Measurements from ENCODE around the gene BBLN.
"Not testable (repeated sequence)": the region's sequence is repeated elsewhere in the genome, so short reads cannot be mapped to it uniquely, and the experiment has no call there.

Gene BBLN

DNA sequence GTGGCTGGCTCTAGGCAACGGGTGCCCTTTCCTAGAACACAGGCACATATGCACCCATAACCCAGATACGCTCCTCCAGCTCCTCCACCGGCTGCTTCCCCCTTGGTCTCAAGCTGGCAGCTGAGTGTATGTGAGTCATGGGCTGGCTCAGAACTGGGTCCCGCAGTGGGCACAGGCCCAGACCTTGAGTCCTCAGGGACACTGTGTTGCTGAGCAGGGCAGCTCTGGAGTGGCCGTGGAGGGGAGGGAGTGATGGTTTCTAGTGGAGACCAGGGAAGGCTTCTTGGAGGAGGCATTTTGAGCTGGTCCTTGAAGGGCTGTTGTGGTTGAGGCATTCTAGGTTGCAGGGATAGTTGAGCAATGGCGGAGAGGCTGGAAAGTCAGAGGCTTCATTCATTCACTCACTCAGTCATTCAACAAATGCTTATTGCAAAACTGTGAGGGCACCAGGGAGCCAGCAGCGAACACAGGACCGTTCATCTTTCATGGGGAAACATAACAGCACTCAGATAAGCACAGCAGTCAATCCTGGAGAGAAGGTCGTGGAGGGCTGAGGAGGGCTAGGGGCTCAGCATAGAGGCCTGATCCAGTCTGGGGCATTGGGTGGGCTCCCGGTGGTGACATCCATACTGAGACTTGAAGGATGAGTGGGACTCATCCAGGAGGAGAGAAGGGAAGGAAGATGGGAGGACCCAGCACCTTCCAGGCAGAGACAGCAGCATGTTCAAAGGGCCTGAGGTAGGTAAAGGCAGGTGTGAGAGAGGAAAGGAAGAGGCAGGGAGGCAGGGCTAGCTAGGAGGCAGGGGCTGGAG is 2.4 kb downstream of the BBLN start:
- no peak for DNase-seq (ENCODE audit: low read depth in 2 of 2, low spot score in 1 of 2)

DNA sequence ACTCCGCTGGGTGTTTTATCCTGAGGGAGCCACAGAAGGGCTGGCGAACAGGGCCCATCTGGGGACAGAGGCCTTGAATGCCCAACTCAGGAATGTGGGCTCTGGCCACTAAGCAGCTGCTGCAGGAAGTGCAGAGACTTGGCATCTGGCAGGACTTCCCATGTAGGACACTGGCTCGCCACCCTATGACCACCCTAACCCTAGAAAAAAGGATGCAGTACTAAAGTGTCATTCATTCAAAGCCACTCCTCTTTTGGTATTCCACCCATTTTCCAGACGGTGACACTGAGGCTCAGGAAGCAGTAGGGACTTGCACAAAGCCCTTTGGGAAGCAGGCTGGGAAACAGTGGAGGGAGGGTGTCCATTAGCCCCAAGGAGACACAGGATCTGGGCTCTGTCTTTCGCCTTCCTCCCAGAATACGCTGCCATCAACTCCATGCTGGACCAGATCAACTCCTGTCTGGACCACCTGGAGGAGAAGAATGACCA is 3.0 kb downstream of the BBLN start:
- DNase-seq (ENCODE audit: low read depth in 2 of 2, low spot score in 1 of 2): no peak

DNA sequence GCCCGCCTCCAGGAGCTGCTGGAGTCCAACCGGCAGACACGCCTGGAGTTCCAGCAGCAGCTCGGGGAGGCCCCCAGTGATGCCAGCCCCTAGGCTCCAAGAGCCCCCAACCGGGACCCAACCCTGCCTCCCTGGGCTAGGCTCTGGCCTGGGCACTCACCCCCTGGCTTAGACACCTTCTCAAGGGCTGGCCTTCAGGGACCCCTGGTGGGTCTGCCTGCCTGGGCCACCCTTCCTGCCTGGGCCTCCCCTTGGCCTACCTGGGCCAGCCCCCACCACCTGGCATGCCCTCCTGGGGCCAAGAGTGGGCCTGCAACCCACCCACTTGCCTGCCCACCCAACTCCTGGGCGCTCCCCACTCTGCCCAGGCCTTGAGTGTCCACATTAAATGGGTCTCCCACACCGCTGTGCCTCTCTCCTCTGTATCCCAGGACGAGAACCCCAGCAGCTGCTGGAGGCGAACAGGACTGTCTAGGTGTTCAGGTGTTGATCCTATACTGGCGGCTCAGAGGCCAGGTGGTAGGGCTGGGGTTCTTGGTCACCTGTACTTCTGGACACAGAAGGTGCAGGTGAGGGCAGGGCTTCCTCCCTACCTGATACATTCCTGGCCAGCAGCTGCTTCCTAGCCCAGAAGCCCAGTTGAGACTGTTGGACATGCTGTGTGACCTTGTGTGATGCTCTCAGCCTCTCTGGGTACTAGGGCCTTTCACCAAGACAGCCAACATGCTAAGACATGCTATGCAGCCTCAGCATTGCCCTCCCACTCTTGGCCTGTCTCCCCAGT is 3.6 kb downstream of the BBLN start:
- DNase-seq (ENCODE audit: low read depth in 2 of 2, low spot score in 1 of 2): no peak

DNA sequence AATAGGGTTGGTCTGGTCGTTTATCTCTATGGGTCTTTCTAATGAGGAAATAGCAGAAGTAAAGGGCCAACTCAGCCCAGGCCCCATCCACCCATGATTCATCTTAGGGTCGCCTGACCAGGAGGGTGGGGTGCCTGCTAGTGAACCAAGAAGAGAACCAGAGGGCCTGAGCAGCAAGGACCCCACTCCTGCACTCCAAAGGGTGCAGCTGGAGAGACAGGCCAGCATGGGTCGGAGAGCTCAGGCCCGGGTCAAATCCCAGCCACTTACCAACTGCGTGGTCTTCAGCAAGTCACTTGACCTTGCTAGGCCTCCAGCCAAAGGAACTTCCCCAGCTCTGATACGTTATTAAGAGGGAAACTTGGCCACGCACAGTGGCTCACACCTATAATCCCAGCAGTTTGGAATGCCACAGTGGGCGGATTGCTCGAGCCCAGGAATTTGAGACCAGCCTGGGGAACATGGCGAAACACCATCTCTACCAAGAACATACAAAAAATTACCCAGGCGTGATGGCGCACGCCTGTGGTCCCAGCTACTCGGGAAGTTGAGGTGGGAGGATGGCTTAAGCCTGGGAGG is 4.3 kb downstream of the BBLN start:
- no peak for DNase-seq (ENCODE audit: low read depth in 2 of 2, low spot score in 1 of 2)

DNA sequence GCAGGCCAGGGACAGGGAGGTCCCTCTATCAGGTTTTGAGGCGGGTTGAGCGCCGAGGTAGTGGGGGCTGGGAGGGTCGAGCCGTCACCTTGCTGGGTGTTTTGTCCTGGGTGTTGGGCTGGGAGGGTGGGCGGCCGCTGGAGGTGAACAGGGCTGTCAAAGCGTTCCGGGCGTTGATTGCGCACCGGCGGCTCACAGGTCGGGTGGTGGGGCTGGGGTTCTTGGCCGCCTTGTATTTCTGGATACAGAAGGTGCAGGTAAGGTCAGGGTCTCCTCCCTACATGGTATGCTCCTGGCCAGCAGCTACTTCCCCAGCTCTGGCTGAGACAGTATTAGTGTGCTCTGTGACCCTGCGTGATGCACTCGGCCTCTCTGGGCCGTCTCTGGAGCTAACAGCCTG is 6.1 kb downstream of the BBLN start:
- no peak for DNase-seq (ENCODE audit: low read depth in 2 of 2, low spot score in 1 of 2)

DNA sequence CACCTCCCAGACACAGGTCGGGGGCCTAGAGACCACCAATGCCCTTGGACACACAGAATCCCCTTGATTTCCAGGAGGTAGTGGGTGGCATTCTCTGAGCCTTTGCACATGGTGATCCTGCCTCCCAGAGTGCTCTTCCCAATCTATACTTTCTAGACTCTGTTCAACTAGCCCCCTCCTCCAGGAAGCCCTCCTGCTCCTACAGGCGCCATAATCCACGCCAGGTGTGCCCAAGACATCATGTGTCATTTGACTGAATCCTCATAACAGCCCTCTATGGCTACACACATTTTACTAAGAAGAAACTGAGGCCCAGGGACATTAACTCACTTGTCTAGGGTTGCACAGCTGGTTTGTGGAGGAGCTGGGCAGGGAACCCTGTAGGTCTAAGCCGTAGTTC is 7.1 kb downstream of the BBLN start:
- no peak for DNase-seq (ENCODE audit: low read depth in 2 of 2, low spot score in 1 of 2)

DNA sequence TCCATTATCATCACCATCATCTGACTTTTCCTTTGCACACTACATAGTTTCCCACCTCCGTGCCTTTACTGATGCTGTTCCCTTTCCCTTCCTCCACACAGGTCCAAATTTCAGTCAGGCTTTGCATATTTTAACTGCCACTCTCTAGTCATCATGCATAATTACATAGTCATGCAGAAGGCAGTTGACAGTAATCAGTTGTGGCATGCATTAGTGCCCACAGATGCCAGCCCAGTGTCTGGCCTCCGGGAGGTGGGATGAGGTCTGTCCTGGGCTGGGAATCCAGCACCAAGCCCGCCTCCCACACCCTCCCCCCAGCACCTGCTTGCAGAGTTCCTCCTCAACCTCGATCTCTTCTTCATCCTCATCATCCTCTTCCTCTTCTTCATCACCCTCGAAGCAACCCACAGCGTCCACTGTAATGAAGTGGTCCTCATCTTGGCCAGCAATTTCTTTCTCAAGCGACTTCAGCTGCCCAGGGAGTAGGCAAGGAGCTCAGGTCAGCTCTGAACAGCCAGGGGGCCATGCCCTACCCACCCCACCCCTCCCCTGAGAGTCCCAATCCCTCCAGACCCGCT is 8.8 kb downstream of the BBLN start:
- no peak for DNase-seq (ENCODE audit: low read depth in 2 of 2, low spot score in 1 of 2)

DNA sequence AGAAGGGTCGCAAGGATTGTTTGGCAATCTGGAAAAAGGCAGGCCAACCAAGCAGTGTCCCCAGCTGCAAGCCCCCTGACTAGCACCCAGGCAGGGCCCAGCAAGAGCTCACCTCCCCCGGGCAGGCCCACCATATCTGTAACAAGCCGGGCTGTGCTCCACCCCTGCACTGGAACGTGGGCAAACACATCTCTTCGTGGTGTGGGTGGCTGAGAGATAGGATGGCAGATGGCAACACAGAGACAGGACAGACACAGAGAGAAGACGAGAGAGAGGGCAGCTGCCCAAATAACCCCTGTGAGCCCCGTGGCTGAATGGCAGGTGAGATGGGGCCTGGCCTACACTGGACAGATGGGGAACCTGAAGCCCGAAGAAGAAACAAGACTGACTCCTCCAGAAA is 9.4 kb downstream of the BBLN start:
- no peak for DNase-seq (ENCODE audit: low read depth in 2 of 2, low spot score in 1 of 2)

DNA sequence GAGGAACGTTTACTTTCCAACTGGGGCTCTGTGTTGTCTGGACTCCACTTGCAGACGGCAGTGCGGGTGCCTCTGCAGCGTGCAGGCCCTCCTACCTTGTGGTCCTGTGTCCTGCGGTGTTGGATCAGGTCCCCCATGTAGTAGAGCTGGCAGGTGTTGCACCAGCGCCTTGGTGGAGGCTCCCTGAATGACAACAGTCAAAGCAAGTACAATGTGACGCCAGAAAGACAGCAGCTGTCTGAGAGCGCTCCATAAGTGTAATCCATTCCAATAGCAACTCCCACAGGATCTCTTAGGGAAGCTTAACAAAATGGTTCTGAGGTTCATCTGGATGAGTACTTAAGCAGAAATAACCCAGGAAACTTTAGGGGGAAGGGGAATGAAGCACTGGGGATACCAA is 9.9 kb downstream of the BBLN start:
- DNase-seq (ENCODE audit: low read depth in 2 of 2, low spot score in 1 of 2): no peak

DNA sequence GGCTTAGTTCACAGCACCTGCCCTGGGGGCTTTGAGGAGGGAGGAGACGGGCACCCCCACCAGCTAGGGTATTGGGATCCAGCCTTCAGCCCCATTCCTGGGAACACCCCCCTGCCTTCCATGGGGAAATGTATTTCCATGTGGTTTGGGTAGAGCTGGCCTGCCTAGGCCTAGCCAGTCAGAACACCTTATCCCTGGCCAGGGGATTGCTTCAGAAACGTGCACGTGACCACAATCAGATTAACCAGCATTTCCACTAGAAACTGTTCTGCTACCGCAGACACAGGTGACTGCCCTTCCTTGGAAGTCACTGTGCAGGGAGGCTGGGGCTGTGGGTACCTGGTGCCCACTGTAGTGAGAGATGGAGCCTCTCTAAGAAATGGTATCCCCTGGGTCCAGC is 14.0 kb downstream of the BBLN start:
- no peak for DNase-seq (ENCODE audit: low read depth in 2 of 2, low spot score in 1 of 2)

DNA sequence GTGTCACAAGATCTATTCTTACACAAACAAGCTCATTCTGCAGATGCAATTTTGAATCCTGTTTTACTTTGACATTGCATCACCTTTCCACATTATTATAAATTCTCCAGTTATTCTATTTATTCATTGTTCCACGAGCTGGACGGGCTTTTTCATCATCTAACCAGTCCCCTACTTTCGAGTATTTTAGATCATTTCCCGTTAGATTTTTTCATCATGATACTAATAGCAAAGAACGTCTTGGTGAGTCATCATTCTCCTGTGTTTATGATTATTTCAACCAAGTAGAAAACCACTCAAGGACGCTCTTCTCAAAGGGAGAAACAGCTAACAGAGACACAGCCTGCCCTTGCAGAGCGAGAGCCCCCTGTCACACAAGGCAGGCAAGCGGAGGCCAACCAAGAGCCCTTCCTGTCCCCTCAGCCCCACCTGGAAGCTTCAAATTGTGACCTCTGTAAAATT is 15.1 kb downstream of the BBLN start:
- no peak for DNase-seq (ENCODE audit: low read depth in 2 of 2, low spot score in 1 of 2)

DNA sequence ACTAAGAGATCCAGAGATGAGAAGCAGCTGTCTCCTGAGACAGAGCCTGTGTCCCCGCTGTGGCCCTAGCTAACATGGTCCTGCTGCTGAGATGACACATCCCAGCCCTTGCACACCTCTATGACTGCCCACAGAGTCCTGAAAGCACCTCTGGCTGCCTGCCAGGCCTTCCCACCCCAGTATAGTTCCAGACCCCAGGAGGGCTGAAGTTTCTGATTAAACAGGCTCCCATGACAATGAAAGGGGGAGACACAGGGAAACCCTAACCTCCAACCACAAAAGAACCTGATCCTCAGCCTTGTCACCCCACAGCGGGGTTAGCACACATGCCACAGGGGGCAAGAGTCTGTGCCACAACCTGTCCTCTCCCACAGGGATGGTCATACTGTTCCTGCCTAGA is 15.7 kb downstream of the BBLN start:
- no peak for DNase-seq (ENCODE audit: low read depth in 2 of 2, low spot score in 1 of 2)

DNA sequence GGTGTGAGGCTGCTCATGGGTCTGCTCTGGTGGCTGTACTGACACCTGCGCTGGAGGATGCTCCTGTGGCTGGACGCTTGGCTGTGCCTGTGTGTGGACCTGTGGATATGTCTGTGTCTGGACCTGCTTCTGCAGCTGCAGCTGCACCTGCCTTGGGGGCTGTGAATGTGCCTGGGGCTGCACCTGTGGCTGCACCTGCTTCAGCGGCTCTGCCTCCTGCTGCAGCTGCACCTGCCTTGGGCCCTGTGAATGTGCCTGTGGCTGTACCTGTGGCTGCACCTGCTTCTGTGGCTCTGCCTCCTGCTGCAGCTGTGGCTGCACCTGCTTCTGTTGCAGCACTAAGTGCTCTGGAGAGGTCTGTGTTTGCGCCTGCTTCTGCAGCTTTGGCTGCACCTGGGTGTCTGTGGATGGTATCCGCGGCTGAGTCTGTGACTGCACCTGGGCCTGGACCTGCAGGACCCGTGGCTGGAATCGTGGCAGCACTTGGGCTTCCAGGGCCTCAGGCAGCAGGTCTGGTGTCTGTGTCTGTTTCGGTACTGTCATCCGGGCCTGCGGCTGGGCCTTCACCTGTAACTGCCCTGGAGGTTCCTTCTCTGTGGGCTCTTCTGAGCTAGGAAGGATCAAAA is 18.9 kb downstream of the BBLN start:
- no peak for DNase-seq (ENCODE audit: low read depth in 2 of 2, low spot score in 1 of 2)

DNA sequence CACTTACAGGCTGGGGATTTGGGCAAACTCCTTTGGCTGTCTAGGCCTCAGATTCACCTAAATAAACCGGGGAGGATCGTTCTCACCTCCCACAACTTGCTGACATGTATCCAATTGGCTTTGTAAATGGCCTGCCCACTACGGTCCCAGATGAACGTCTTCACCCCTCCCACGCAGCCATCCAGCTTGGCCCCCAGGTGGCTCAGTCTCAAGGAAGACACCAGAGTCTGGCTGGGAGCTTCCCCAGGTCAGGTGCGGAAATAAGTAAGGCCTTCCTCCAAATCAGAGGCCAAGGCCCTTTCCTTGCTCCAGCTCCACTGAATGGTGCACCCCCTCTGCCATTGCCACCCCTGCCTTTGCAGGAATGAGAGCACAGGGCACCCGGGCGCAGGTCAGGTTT is 19.9 kb downstream of the BBLN start:
- no peak for DNase-seq (ENCODE audit: low read depth in 2 of 2, low spot score in 1 of 2)

DNA sequence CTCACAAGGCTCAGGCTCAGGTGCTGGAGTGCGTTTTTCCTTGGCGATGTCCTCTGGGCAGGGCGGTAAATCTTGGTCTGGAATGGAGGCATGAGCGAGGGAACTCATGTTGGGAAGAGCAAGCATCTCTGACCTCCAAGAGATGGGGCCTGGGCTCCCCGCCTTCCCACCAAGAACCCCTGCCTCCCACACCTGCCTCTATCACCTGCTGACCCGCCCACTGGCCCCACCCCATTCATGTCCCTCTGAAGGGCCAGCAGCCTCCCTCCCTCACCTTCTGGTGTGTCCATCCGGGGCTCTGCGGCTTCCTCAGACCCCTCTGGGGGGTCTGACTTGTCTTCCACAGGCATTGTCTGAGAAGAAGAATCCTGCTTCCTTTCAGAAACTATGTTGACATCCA is 20.4 kb downstream of the BBLN start:
- no peak for DNase-seq (ENCODE audit: low read depth in 2 of 2, low spot score in 1 of 2)

DNA sequence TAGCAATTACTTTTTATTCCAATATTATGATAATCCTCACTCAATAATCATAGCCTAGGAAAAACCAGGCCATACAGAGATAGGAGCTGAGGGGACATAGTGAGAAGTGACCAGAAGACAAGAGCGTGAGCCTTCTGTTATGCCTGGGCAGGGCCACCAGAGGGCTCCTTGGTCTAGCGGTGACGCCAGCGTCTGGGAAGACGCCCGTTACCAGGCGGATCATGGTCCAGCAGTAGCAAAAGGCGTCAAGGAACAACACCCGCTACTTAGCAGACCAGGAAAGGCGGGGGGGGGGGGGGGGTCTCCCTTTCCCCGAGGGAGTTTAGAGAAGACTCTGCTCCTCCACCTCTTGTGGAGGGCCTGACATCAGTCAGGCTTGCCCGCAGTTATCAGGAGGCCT is 21.4 kb downstream of the BBLN start:
- not testable (repeated sequence) for DNase-seq (ENCODE audit: low read depth in 2 of 2, low spot score in 1 of 2)

DNA sequence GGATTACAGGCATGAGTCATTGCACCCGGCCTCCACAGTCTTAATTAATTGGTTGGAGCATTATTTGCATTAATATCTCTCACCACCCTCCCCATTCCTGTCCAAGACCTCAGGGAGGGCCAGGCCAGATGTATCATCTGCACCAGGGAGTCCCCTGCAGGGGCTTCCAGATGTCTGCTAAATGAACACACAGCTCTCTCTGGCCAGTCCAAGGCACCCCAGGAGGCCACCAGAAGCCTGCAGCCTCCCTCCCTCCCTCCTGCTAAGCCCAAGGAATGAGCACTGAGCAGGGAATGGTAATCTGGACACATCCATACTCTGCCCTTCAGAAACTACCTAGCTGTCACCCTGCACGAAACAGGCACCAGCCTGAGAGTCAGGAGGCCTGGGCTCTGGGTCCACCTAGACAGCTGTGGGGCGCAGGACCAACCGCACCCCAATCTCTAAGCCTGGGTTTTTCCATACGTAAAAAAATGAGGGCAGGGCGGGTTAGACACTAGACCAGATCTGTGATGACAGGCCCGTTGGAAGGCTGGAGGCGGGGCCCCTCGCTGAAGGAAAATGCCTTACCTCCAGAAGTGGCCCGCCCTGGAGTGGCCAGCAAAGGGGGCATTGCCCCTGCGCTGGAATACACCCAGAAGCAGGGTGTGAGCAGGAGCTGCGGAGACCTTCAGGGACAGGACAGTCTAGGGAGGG is 23.0 kb downstream of the BBLN start:
- DNase-seq (ENCODE audit: low read depth in 2 of 2, low spot score in 1 of 2): no peak

DNA sequence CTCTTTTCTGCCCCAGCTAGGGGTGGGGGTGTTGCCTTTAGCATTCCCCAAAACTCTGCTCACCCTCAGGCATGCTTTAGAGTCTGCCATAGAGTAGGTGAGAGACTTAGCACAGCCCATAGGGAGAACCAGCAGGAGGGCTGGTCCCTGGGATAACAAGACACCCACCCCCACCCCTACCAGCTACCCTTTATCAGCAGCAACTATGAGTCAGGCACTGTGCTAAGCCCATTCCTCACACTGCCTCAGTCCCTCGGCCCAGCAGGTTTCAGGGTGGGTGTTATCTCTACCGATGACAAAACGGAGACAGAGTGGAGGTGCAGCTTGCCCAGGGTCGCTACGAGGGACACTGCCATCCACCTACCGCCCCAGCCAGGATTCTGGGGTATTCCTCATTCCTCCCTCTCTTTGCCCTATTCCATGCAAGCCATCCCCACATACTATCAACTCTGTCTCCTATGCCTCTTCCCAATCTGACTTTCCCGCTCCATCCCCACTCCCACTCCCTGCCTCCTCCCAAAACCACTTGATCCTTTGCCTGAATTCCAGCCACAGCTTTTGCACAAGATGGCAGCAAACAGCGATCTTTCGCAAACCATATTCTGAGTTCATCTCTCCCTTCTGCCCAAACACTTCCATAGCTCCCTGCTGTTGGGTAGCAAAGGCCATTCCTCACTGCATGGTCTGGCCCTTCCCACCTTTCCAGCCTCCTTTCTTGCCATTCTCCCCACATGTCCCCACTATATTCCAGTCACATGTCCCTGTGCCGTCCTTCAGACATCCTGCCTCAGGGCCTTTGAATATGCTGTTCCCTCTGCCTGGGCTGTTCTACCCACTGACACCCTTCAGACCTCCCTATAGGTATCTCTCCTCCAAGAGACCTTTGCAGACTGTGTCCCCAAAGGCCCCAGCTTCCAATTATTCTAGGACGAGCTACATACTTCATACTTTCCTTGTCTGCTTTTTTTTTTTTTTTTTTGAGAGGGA is 26.2 kb downstream of the BBLN start:
- no peak for DNase-seq (ENCODE audit: low read depth in 2 of 2, low spot score in 1 of 2)

DNA sequence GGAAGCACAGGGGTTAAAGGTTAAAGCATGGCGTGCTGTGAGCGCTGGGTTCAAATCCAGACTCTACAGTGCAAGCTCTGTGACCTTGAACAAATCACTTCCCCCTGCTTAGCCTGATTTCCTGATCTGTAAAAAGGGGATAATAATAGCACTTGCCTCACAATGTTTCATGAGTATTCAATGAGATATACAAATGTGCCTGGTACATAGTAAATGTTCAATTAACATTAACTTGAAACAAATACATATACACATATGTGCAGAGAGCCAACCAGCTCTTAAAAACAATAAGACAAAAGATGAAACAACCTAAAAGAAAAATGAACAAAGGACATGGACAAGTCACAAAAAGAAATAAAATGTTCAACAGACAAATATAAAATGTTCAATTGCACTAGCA is 27.3 kb downstream of the BBLN start:
- no peak for DNase-seq (ENCODE audit: low read depth in 2 of 2, low spot score in 1 of 2)

Data from stimulated activated CD8-positive, alpha-beta memory T cell treated with anti-CD3 and anti-CD28 coated beads, Interleukin-4, amount 100 ng/mL, for 1 hour (primary cell).